Fibroblast of mammary gland (primary cell): Measurements from ENCODE around the gene KCNQ1OT1.
"Not testable (repeated sequence)": the region's sequence is repeated elsewhere in the genome, so short reads cannot be mapped to it uniquely, and the experiment has no call there.

Experiments
- DNase-seq: peaks from one replicate; pipeline ENCODE4 v3.0.0-alpha.2; 2010; ENCODE audit warnings: low read depth
- H3K4me3 ChIP-seq: 2 replicates; pipeline ENCODE4 v1.5.1; 2011; ENCODE audit warnings: low read depth, mild to moderate bottlenecking, low read length, moderate library complexity; ENCODE audit not compliant: control insufficient read depth
- CTCF ChIP-seq: conservative IDR thresholded peaks from 2 replicates; pipeline ENCODE4 v1.5.1; 2011; ENCODE audit warnings: low read depth, low read length, inconsistent platforms; ENCODE audit not compliant: control insufficient read depth, insufficient read depth

Gene KCNQ1OT1

GRCh38 chr11:2647167-2647566 is 52.6 kb downstream of the KCNQ1OT1 start:
- no peak for DNase-seq
- H3K4me3 ChIP-seq, result no peak overlapping the region
- TF ChIP-seq CTCF, result no peak

- no peak overlapping the region for H3K4me3 ChIP-seq
- DNase-seq, result no peak
- TF ChIP-seq CTCF, result no peak
These were observed 54.0 kb downstream of the KCNQ1OT1 start for GRCh38 chr11:2645779-2646118.

- no peak overlapping the region for H3K4me3 ChIP-seq
- no peak for TF ChIP-seq CTCF
- no peak for DNase-seq
These were observed 54.7 kb downstream of the KCNQ1OT1 start for GRCh38 chr11:2644844-2645778.

GRCh38 chr11:2643746-2644145 is 56.0 kb downstream of the KCNQ1OT1 start:
- DNase-seq, result no peak
- TF ChIP-seq CTCF, result no peak
- no peak overlapping the region for H3K4me3 ChIP-seq

GRCh38 chr11:2641623-2642022 is 58.2 kb downstream of the KCNQ1OT1 start:
- no peak for TF ChIP-seq CTCF
- no peak overlapping the region for H3K4me3 ChIP-seq
- DNase-seq, result no peak

- not testable (repeated sequence) for H3K4me3 ChIP-seq, DNase-seq
These were observed 60.0 kb downstream of the KCNQ1OT1 start for GRCh38 chr11:2639763-2640162.

GRCh38 chr11:2631161-2631560 is 68.6 kb downstream of the KCNQ1OT1 start:
- DNase-seq, result no peak
- no peak overlapping the region for H3K4me3 ChIP-seq
- no peak for TF ChIP-seq CTCF
